ENCODE results near the gene VEGFD. TPM values are rescaled to one million over a fixed set of nuclear protein-coding genes. Genes with fewer than 3 reads are reported as not detected.
A peak's percentile ranks its signal among the peaks of the same experiment; 100 is the strongest.

The VEGFD gene
- polyA plus RNA-seq, 2 of the 4 experiments (the other 2 are of a cell fraction): 0.57 to 1.8 TPM

GRCh38 chrX:15376956-15377355, 7.3 kb downstream of the VEGFD start:
- no peak overlapping the region for H3K4me2 ChIP-seq
- no peak for TF ChIP-seq RAD21 (conservative IDR thresholded peaks at IDR 0.05 in 1 of 2, IDR thresholded peaks at IDR 0.05 in 1 of 2)
- TF ChIP-seq KDM1A (IDR thresholded peaks at IDR 0.05; ENCODE audit: low read depth): no peak
- TF ChIP-seq, protein P1, sequence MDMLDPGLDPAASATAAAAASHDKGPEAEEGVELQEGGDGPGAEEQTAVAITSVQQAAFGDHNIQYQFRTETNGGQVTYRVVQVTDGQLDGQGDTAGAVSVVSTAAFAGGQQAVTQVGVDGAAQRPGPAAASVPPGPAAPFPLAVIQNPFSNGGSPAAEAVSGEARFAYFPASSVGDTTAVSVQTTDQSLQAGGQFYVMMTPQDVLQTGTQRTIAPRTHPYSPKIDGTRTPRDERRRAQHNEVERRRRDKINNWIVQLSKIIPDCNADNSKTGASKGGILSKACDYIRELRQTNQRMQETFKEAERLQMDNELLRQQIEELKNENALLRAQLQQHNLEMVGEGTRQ (IDR thresholded peaks at IDR 0.05): no peak
- TF ChIP-seq CHD4 (IDR thresholded peaks at IDR 0.05; ENCODE audit: borderline replicate concordance): no peak
- no peak for TF ChIP-seq CEBPB (IDR thresholded peaks at IDR 0.05)
- no peak for TF ChIP-seq RARB (CRISPR knock-in tag; IDR thresholded peaks at IDR 0.05)
- no peak for TF ChIP-seq CBX2 (IDR thresholded peaks at IDR 0.05; ENCODE audit: borderline replicate concordance, low read depth)
- TF ChIP-seq GATA3 (IDR thresholded peaks at IDR 0.05; ENCODE audit: borderline replicate concordance): no peak
- no peak for TF ChIP-seq ZFP36 (IDR thresholded peaks at IDR 0.05; ENCODE audit: borderline replicate concordance, partially characterized antibody)
- no peak for TF ChIP-seq RNF2 (IDR thresholded peaks at IDR 0.05; ENCODE audit: borderline replicate concordance, low read depth)
- TF ChIP-seq POLR2AphosphoS2 (conservative IDR thresholded peaks at IDR 0.05; ENCODE audit: low read length): no peak
- TF ChIP-seq, protein P2, sequence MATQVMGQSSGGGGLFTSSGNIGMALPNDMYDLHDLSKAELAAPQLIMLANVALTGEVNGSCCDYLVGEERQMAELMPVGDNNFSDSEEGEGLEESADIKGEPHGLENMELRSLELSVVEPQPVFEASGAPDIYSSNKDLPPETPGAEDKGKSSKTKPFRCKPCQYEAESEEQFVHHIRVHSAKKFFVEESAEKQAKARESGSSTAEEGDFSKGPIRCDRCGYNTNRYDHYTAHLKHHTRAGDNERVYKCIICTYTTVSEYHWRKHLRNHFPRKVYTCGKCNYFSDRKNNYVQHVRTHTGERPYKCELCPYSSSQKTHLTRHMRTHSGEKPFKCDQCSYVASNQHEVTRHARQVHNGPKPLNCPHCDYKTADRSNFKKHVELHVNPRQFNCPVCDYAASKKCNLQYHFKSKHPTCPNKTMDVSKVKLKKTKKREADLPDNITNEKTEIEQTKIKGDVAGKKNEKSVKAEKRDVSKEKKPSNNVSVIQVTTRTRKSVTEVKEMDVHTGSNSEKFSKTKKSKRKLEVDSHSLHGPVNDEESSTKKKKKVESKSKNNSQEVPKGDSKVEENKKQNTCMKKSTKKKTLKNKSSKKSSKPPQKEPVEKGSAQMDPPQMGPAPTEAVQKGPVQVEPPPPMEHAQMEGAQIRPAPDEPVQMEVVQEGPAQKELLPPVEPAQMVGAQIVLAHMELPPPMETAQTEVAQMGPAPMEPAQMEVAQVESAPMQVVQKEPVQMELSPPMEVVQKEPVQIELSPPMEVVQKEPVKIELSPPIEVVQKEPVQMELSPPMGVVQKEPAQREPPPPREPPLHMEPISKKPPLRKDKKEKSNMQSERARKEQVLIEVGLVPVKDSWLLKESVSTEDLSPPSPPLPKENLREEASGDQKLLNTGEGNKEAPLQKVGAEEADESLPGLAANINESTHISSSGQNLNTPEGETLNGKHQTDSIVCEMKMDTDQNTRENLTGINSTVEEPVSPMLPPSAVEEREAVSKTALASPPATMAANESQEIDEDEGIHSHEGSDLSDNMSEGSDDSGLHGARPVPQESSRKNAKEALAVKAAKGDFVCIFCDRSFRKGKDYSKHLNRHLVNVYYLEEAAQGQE (IDR thresholded peaks at IDR 0.05): no peak
- no peak for TF ChIP-seq PHF8 (IDR thresholded peaks at IDR 0.05; ENCODE audit: borderline replicate concordance, low read depth)
- TF ChIP-seq ATOH8 (CRISPR knock-in tag; IDR thresholded peaks at IDR 0.05; ENCODE audit: low read depth): no peak
- no peak for TF ChIP-seq ELK1 (IDR thresholded peaks at IDR 0.05; ENCODE audit: low read depth, low read length)
- TF ChIP-seq CHD2 (IDR thresholded peaks at IDR 0.05; ENCODE audit: low read length, partially characterized antibody): no peak
- no peak for TF ChIP-seq TFCP2L1 (CRISPR knock-in tag; IDR thresholded peaks at IDR 0.05)
- H3K9me3 ChIP-seq: no peaks in the 10 kb centered on the region
- ATAC-seq (no peak), FAIRE-seq (no peak), DNase-seq (ENCODE audit: low read depth in 1 of 2, low spot score in 1 of 2) (no peak)
- WGBS (ENCODE audit: missing lambda C conversion rate): 92% methylated on average over 1 of the region's 1 CpG
- CTCF ChIA-PET: no interaction called here
- H3K4me1 ChIP-seq: no peaks in the 10 kb centered on the region
- POLR2A ChIA-PET: no interaction called here
- H3K4me3 ChIP-seq: no peak overlapping the region
- no peak overlapping the region for H3K27ac ChIP-seq

GRCh38 chrX:15373976-15374375, 10.2 kb downstream of the VEGFD start:
- ATAC-seq: no peak
- Histone ChIP-seq H3K4me3 (no peak overlapping the region), H3K27ac (no peak overlapping the region), H3K4me2 (no peak overlapping the region), H3K4me1 (no peaks in the 10 kb centered on the region), H3K9me3 (no peaks in the 10 kb centered on the region)
- no peak for DNase-seq (ENCODE audit: low read depth in 1 of 2, low spot score in 1 of 2)
- peak; percentile 13 for FAIRE-seq
- WGBS (ENCODE audit: missing lambda C conversion rate): 83% methylated on average over 3 of the region's 3 CpGs
- ChIA-PET POLR2A (no interaction called here), CTCF (interaction anchor here (2.0 kb wide), 1 partner anchor 24 kb away, joined by 6 read pairs; no protein-coding TSS in a partner anchor)
- no peak for TF ChIP-seq EP300 (IDR thresholded peaks at IDR 0.05)
- TF ChIP-seq HEYL (CRISPR knock-in tag; IDR thresholded peaks at IDR 0.05): no peak
- TF ChIP-seq HOXB13 (CRISPR knock-in tag; IDR thresholded peaks at IDR 0.05; ENCODE audit: low read depth): no peak
- TF ChIP-seq BCL3 (IDR thresholded peaks at IDR 0.05): no peak
- no peak for TF ChIP-seq EHMT2 (IDR thresholded peaks at IDR 0.05; ENCODE audit: low read depth)
- TF ChIP-seq RCOR1 (IDR thresholded peaks at IDR 0.05; ENCODE audit: low read depth, low read length): no peak
- TF ChIP-seq, protein P2 (IDR thresholded peaks at IDR 0.05): no peak
- TF ChIP-seq, protein P3, sequence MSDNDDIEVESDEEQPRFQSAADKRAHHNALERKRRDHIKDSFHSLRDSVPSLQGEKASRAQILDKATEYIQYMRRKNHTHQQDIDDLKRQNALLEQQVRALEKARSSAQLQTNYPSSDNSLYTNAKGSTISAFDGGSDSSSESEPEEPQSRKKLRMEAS (IDR thresholded peaks at IDR 0.05): no peak
- no peak for TF ChIP-seq MAFK (IDR thresholded peaks at IDR 0.05; ENCODE audit: partially characterized antibody)
- TF ChIP-seq PHF8 (IDR thresholded peaks at IDR 0.05; ENCODE audit: borderline replicate concordance, low read depth): no peak
- no peak for TF ChIP-seq KDM1A (IDR thresholded peaks at IDR 0.05; ENCODE audit: low read depth)
- no peak for TF ChIP-seq FOXS1 (CRISPR knock-in tag; IDR thresholded peaks at IDR 0.05)
